GM23338 (cell line): ENCODE measurements around the gene GPATCH1. TPM values are rescaled to one million over a fixed set of nuclear protein-coding genes. Genes with fewer than 3 reads are reported as not detected.

ENCODE experiments used
- ATAC-seq: fragments of 200-7000 bp; cut with Tn5 transposase; 3 replicates; pipeline ENCODE4 v1.9.1; 2020
- DNase-seq: peaks from one replicate; pipeline ENCODE4 v3.0.0-alpha.2; 2015; ENCODE audit warnings: low spot score
- H2AFZ ChIP-seq: fragments of 200-600 bp; sonication (generic); 2 replicates; pipeline ENCODE4 v1.8.0; 2016; ENCODE audit warnings: antibody characterized with exemption, mild to moderate bottlenecking, moderate library complexity
- H3F3A ChIP-seq: fragments of 200-600 bp; sonication (generic); replicated peaks from 2 replicates; pipeline ENCODE4 v1.8.0; 2017; ENCODE audit warnings: antibody characterized with exemption, mixed run types, low read depth
- H3K27ac ChIP-seq: fragments of 200-600 bp; sonication (generic); 2 replicates; pipeline ENCODE4 v1.6.1; 2016; ENCODE audit warnings: low read depth
- H3K27me3 ChIP-seq: fragments of 200-600 bp; sonication (generic); 2 replicates; pipeline ENCODE4 v1.8.0; 2016; ENCODE audit warnings: mild to moderate bottlenecking, mixed run types, moderate library complexity; ENCODE audit not compliant: insufficient read depth
- H3K36me3 ChIP-seq: fragments of 200-600 bp; sonication (generic); 2 replicates; pipeline ENCODE4 v1.8.0; 2016; ENCODE audit warnings: mild to moderate bottlenecking; ENCODE audit not compliant: insufficient read depth
- H3K4me1 ChIP-seq: fragments of 200-600 bp; sonication (generic); 2 replicates; pipeline ENCODE4 v1.8.0; 2016; ENCODE audit warnings: mild to moderate bottlenecking, moderate library complexity; ENCODE audit not compliant: insufficient read depth
- H3K4me2 ChIP-seq: fragments of 200-600 bp; sonication (generic); 2 replicates; pipeline ENCODE4 v1.7.1; 2017; ENCODE audit warnings: mixed run types
- H3K4me3 ChIP-seq: fragments of 200-600 bp; sonication (generic); 2 replicates; pipeline ENCODE4 v1.6.1; 2016; ENCODE audit warnings: mixed run types
- H3K79me2 ChIP-seq: fragments of 200-600 bp; sonication (generic); replicated peaks from 2 replicates; pipeline ENCODE4 v1.8.0; 2017; ENCODE audit warnings: mild to moderate bottlenecking; ENCODE audit not compliant: insufficient read depth
- H3K9me2 ChIP-seq: fragments of 200-600 bp; sonication (generic); 2 replicates; pipeline ENCODE4 v1.8.0; 2017; ENCODE audit not compliant: insufficient read depth
- H4K20me1 ChIP-seq: fragments of 200-600 bp; sonication (generic); replicated peaks from 2 replicates; pipeline ENCODE4 v1.8.0; 2017; ENCODE audit warnings: mild to moderate bottlenecking; ENCODE audit not compliant: insufficient read depth
- H3K27ac Mint-ChIP-seq: 2 replicates; pipeline ENCODE4 v1.8.0; 2020; ENCODE audit warnings: inconsistent platforms, mild to moderate bottlenecking, moderate library complexity, mixed read lengths
- H3K27me3 Mint-ChIP-seq: 3 replicates; pipeline ENCODE4 v1.8.0; 2022; ENCODE audit warnings: low read depth, mild to moderate bottlenecking, moderate library complexity, mixed read lengths, inconsistent platforms; ENCODE audit not compliant: insufficient read depth, poor library complexity
- H3K36me3 Mint-ChIP-seq: 3 replicates; pipeline ENCODE4 v1.8.0; 2021; ENCODE audit warnings: low read depth, mild to moderate bottlenecking, inconsistent platforms, moderate library complexity, mixed read lengths
- H3K4me1 Mint-ChIP-seq: 3 replicates; pipeline ENCODE4 v1.8.0; 2020; ENCODE audit warnings: mild to moderate bottlenecking, inconsistent platforms, mixed read lengths
- H3K4me3 Mint-ChIP-seq: 3 replicates; pipeline ENCODE4 v1.8.0; 2021; ENCODE audit warnings: moderate library complexity, mild to moderate bottlenecking, inconsistent platforms, mixed read lengths
- H3K9me3 Mint-ChIP-seq: 3 replicates; pipeline ENCODE4 v1.8.0; 2020; ENCODE audit warnings: moderate library complexity, mild to moderate bottlenecking, inconsistent platforms, mixed read lengths
- CREB1 ChIP-seq: fragments of 250-450 bp; sonication (Bioruptor Pico); IDR thresholded peaks from 2 replicates; pipeline ENCODE4 v1.5.0; 2020; ENCODE audit warnings: low read depth, mild to moderate bottlenecking, moderate library complexity
- EZH2 ChIP-seq: fragments of 200-600 bp; sonication (generic); IDR thresholded peaks from one replicate; pipeline ENCODE4 v1.8.0; 2017; ENCODE audit warnings: antibody characterized with exemption, mild to moderate bottlenecking, low read depth; ENCODE audit not compliant: unreplicated experiment
- EZH2phosphoT487 ChIP-seq: fragments of 200-600 bp; sonication (generic); IDR thresholded peaks from one replicate; pipeline ENCODE4 v1.8.1; 2018; ENCODE audit warnings: antibody characterized with exemption; ENCODE audit not compliant: unreplicated experiment
- JUNB ChIP-seq: IDR thresholded peaks from one replicate; pipeline ENCODE4 v1.6.1; 2016; ENCODE audit warnings: antibody characterized with exemption; ENCODE audit not compliant: unreplicated experiment
- NANOG ChIP-seq: IDR thresholded peaks from 2 replicates; pipeline ENCODE4 v1.6.1; 2016; ENCODE audit warnings: antibody characterized with exemption, borderline replicate concordance
- POLR2AphosphoS5 ChIP-seq: IDR thresholded peaks from 2 replicates; pipeline ENCODE4 v1.6.1; 2016; ENCODE audit warnings: antibody characterized with exemption, low read depth
- STAT1 ChIP-seq: IDR thresholded peaks from one replicate; pipeline ENCODE4 v1.6.1; 2016; ENCODE audit warnings: antibody characterized with exemption; ENCODE audit not compliant: unreplicated experiment
- ZNF114 ChIP-seq: fragments of 250-450 bp; sonication (Bioruptor Pico); IDR thresholded peaks from 2 replicates; pipeline ENCODE4 v1.5.0; 2020; ENCODE audit warnings: mild to moderate bottlenecking, moderate library complexity
- ZNF331 ChIP-seq: fragments of 250-450 bp; sonication (Bioruptor Pico); IDR thresholded peaks from 2 replicates; pipeline ENCODE4 v1.5.0; 2020; ENCODE audit warnings: low read depth, mild to moderate bottlenecking, moderate library complexity
- polyA plus RNA-seq: library from polyadenylated mRNA; unstranded; fragments of >200 nt; fragmentation: Nextera tagmentation; extraction: Ambion mirVana; gene quantifications from 2 replicates; pipeline ENCODE4 v1.2.1, GENCODE V29; 2016
- total RNA-seq: library from RNA; depleted of rRNA; stranded (reverse); fragments of >200 nt; shearing (Covaris generic); gene quantifications from 2 replicates; pipeline ENCODE4 v1.2.3, GENCODE V29; 2014
- TF ChIP-seq, protein P1 (sequence below), 2 experiments: fragments of 200-600 bp in 1 of 2; sonication (generic) in 1 of 2; conservative IDR thresholded peaks; 2 replicates each; pipeline versions ENCODE4 v1.5.1 to v1.6.1; 2016 to 2017; ENCODE audit warnings: antibody characterized with exemption in 2 of 2, low read depth in 2 of 2, mild to moderate bottlenecking in 2 of 2, moderate library complexity in 1 of 2
- TF ChIP-seq, protein P2 (sequence below): IDR thresholded peaks from 2 replicates; pipeline ENCODE4 v1.6.1; 2016; ENCODE audit warnings: antibody characterized with exemption
- TF ChIP-seq, protein P3 (sequence below): fragments of 250-450 bp; sonication (Bioruptor Pico); IDR thresholded peaks from 2 replicates; pipeline ENCODE4 v1.5.0; 2020; ENCODE audit warnings: mild to moderate bottlenecking, moderate library complexity
- TF ChIP-seq, protein P4 (sequence below): IDR thresholded peaks from one replicate; pipeline ENCODE4 v1.6.1; 2018; ENCODE audit warnings: antibody characterized with exemption; ENCODE audit not compliant: unreplicated experiment

GPATCH1 gene
- total and polyA plus RNA-seq, 2 experiments from 2014 or later, result 12.0 to 13.6 TPM

DNA sequence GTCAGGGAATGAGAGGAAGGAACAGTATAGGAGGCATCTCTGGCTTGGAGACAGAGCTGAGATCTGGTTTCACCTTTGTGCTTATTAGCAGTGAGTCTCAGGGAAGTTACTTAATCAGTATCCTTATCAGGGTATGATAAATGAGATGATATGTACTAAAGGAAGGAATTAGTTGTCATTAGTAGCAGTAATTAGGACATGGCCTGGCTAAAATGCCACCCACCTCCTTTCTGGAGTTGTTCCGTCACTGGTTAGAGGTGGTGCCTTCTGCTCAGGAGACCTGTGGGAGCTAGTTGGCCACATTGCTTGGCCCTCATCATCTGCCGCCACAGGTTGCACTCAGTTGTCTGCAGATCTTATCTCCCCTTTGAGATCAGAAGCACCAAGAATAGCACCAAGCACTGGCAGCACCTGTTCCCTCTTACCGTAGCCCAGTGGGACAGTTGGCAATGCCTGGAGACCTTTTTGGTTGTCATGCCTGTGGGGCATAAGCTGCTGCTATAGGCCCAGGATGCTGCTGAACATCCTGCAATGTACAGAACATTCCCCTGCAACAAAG, 4.7 kb downstream of the GPATCH1 start:
- Mint-ChIP-seq H3K27me3 (peaks cover 18% of the 10 kb centered on the region), H3K4me1 (peaks cover 12% of the 10 kb centered on the region), H3K9me3 (no peaks in the 10 kb centered on the region), H3K36me3 (peaks cover 18% of the 10 kb centered on the region), H3K4me3 (no peak overlapping the region), H3K27ac (no peak overlapping the region)
- H3K4me2 ChIP-seq, result no peak overlapping the region
- no peak overlapping the region for H3K27ac ChIP-seq
- TF ChIP-seq, protein P1, sequence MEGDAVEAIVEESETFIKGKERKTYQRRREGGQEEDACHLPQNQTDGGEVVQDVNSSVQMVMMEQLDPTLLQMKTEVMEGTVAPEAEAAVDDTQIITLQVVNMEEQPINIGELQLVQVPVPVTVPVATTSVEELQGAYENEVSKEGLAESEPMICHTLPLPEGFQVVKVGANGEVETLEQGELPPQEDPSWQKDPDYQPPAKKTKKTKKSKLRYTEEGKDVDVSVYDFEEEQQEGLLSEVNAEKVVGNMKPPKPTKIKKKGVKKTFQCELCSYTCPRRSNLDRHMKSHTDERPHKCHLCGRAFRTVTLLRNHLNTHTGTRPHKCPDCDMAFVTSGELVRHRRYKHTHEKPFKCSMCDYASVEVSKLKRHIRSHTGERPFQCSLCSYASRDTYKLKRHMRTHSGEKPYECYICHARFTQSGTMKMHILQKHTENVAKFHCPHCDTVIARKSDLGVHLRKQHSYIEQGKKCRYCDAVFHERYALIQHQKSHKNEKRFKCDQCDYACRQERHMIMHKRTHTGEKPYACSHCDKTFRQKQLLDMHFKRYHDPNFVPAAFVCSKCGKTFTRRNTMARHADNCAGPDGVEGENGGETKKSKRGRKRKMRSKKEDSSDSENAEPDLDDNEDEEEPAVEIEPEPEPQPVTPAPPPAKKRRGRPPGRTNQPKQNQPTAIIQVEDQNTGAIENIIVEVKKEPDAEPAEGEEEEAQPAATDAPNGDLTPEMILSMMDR (conservative IDR thresholded peaks at IDR 0.05; ENCODE audit: low read depth in 2 of 2), result no peak
- TF ChIP-seq, protein P2, sequence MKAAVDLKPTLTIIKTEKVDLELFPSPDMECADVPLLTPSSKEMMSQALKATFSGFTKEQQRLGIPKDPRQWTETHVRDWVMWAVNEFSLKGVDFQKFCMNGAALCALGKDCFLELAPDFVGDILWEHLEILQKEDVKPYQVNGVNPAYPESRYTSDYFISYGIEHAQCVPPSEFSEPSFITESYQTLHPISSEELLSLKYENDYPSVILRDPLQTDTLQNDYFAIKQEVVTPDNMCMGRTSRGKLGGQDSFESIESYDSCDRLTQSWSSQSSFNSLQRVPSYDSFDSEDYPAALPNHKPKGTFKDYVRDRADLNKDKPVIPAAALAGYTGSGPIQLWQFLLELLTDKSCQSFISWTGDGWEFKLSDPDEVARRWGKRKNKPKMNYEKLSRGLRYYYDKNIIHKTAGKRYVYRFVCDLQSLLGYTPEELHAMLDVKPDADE, result no peak
- no peak for TF ChIP-seq ZNF331
- TF ChIP-seq CREB1, result no peak
- no peak for TF ChIP-seq ZNF114 (CRISPR knock-in tag)
- TF ChIP-seq, protein P3, sequence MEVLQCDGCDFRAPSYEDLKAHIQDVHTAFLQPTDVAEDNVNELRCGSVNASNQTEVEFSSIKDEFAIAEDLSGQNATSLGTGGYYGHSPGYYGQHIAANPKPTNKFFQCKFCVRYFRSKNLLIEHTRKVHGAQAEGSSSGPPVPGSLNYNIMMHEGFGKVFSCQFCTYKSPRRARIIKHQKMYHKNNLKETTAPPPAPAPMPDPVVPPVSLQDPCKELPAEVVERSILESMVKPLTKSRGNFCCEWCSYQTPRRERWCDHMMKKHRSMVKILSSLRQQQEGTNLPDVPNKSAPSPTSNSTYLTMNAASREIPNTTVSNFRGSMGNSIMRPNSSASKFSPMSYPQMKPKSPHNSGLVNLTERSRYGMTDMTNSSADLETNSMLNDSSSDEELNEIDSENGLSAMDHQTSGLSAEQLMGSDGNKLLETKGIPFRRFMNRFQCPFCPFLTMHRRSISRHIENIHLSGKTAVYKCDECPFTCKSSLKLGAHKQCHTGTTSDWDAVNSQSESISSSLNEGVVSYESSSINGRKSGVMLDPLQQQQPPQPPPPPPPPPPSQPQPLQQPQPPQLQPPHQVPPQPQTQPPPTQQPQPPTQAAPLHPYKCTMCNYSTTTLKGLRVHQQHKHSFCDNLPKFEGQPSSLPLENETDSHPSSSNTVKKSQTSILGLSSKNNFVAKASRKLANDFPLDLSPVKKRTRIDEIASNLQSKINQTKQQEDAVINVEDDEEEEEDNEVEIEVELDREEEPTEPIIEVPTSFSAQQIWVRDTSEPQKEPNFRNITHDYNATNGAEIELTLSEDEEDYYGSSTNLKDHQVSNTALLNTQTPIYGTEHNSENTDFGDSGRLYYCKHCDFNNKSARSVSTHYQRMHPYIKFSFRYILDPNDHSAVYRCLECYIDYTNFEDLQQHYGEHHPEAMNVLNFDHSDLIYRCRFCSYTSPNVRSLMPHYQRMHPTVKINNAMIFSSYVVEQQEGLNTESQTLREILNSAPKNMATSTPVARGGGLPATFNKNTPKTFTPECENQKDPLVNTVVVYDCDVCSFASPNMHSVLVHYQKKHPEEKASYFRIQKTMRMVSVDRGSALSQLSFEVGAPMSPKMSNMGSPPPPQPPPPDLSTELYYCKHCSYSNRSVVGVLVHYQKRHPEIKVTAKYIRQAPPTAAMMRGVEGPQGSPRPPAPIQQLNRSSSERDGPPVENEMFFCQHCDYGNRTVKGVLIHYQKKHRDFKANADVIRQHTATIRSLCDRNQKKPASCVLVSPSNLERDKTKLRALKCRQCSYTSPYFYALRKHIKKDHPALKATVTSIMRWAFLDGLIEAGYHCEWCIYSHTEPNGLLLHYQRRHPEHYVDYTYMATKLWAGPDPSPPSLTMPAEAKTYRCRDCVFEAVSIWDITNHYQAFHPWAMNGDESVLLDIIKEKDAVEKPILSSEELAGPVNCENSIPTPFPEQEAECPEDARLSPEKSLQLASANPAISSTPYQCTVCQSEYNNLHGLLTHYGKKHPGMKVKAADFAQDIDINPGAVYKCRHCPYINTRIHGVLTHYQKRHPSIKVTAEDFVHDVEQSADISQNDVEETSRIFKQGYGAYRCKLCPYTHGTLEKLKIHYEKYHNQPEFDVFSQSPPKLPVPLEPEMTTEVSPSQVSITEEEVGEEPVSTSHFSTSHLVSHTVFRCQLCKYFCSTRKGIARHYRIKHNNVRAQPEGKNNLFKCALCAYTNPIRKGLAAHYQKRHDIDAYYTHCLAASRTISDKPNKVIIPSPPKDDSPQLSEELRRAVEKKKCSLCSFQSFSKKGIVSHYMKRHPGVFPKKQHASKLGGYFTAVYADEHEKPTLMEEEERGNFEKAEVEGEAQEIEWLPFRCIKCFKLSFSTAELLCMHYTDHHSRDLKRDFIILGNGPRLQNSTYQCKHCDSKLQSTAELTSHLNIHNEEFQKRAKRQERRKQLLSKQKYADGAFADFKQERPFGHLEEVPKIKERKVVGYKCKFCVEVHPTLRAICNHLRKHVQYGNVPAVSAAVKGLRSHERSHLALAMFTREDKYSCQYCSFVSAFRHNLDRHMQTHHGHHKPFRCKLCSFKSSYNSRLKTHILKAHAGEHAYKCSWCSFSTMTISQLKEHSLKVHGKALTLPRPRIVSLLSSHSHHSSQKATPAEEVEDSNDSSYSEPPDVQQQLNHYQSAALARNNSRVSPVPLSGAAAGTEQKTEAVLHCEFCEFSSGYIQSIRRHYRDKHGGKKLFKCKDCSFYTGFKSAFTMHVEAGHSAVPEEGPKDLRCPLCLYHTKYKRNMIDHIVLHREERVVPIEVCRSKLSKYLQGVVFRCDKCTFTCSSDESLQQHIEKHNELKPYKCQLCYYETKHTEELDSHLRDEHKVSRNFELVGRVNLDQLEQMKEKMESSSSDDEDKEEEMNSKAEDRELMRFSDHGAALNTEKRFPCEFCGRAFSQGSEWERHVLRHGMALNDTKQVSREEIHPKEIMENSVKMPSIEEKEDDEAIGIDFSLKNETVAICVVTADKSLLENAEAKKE, result no peak
- no peak for TF ChIP-seq EZH2
- TF ChIP-seq JUNB, result no peak
- no peak for TF ChIP-seq STAT1
- TF ChIP-seq NANOG, result no peak
- no peak for TF ChIP-seq EZH2phosphoT487
- TF ChIP-seq POLR2AphosphoS5, result no peak
- TF ChIP-seq, protein P4, sequence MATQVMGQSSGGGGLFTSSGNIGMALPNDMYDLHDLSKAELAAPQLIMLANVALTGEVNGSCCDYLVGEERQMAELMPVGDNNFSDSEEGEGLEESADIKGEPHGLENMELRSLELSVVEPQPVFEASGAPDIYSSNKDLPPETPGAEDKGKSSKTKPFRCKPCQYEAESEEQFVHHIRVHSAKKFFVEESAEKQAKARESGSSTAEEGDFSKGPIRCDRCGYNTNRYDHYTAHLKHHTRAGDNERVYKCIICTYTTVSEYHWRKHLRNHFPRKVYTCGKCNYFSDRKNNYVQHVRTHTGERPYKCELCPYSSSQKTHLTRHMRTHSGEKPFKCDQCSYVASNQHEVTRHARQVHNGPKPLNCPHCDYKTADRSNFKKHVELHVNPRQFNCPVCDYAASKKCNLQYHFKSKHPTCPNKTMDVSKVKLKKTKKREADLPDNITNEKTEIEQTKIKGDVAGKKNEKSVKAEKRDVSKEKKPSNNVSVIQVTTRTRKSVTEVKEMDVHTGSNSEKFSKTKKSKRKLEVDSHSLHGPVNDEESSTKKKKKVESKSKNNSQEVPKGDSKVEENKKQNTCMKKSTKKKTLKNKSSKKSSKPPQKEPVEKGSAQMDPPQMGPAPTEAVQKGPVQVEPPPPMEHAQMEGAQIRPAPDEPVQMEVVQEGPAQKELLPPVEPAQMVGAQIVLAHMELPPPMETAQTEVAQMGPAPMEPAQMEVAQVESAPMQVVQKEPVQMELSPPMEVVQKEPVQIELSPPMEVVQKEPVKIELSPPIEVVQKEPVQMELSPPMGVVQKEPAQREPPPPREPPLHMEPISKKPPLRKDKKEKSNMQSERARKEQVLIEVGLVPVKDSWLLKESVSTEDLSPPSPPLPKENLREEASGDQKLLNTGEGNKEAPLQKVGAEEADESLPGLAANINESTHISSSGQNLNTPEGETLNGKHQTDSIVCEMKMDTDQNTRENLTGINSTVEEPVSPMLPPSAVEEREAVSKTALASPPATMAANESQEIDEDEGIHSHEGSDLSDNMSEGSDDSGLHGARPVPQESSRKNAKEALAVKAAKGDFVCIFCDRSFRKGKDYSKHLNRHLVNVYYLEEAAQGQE, result no peak
- DNase-seq (no peak), ATAC-seq (no peak)
- H3F3A ChIP-seq, result no peaks in the 10 kb centered on the region
- no peaks in the 10 kb centered on the region for H3K4me1 ChIP-seq
- H3K27me3 ChIP-seq, result no peaks in the 10 kb centered on the region
- no peaks in the 10 kb centered on the region for H3K9me2 ChIP-seq
- peaks cover 6% of the 10 kb centered on the region; the same call in 1 of the 2 replicates for H3K36me3 ChIP-seq
- peaks cover 14% of the 10 kb centered on the region for H3K79me2 ChIP-seq
- H2AFZ ChIP-seq, result no peak overlapping the region
- H4K20me1 ChIP-seq, result peaks cover 2% of the 10 kb centered on the region; the same call in 1 of the 2 replicates
- no peak overlapping the region for H3K4me3 ChIP-seq
